Measurements from ENCODE around the gene GPA33.

DNA sequence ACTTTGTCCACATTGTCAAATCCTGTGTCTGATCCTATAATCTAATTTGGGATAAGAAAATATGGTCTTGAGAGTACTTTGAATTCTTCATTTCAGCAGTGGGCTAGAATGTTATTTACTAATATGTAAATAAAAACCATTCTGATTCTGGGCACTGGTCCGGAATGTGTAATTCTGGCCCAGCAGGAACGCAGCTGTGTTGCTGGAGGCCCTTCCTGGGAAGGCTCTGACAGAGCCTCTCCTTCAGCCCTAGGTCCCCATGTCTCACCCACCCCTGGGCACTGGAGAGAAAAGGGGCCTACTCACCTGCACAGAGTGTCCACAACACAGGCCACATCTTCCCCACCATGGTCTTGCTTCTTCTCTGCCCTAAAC, 251 bp downstream of the GPA33 start:
- TF ChIP-seq, protein P1, sequence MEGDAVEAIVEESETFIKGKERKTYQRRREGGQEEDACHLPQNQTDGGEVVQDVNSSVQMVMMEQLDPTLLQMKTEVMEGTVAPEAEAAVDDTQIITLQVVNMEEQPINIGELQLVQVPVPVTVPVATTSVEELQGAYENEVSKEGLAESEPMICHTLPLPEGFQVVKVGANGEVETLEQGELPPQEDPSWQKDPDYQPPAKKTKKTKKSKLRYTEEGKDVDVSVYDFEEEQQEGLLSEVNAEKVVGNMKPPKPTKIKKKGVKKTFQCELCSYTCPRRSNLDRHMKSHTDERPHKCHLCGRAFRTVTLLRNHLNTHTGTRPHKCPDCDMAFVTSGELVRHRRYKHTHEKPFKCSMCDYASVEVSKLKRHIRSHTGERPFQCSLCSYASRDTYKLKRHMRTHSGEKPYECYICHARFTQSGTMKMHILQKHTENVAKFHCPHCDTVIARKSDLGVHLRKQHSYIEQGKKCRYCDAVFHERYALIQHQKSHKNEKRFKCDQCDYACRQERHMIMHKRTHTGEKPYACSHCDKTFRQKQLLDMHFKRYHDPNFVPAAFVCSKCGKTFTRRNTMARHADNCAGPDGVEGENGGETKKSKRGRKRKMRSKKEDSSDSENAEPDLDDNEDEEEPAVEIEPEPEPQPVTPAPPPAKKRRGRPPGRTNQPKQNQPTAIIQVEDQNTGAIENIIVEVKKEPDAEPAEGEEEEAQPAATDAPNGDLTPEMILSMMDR (IDR thresholded peaks at IDR 0.05): no peak
- TF ChIP-seq POLR2A (IDR thresholded peaks at IDR 0.05): no peak
